Transverse colon (tissue), 4 donors: Measurements from ENCODE around the gene EHBP1. TPM values are rescaled to one million over a fixed set of nuclear protein-coding genes. Genes with fewer than 3 reads are reported as not detected.

Experiments used
- DNase-seq: peaks from one replicate; pipeline ENCODE4 v3.0.0-alpha.2; 2019
- H3K27ac ChIP-seq, 4 donors: fragments of 200-600 bp; sonication (generic); 2 replicates each; pipeline ENCODE4 v1.5.1; 2016 to 2018; ENCODE audit warnings: inconsistent platforms in 4 of 4
- H3K27me3 ChIP-seq: fragments of 200-600 bp; sonication (generic); 2 replicates; pipeline ENCODE4 v1.5.1; 2017; ENCODE audit warnings: inconsistent platforms
- H3K36me3 ChIP-seq, 4 donors: fragments of 200-600 bp; sonication (generic); 2 replicates each; pipeline ENCODE4 v1.5.1; 2017 to 2019; ENCODE audit warnings: inconsistent platforms in 4 of 4
- H3K4me1 ChIP-seq, 4 donors: fragments of 200-600 bp; sonication (generic); 2 replicates each; pipeline ENCODE4 v1.5.1; 2017 to 2020; ENCODE audit warnings: inconsistent platforms in 4 of 4
- H3K4me3 ChIP-seq, 4 donors: fragments of 200-600 bp; sonication (generic); 1 replicate in 1 of 4; 2 replicates in 3 of 4; pipeline versions ENCODE4 v1.5.1 to v1.6.1; 2017 to 2019; ENCODE audit warnings: inconsistent platforms in 4 of 4
- H3K9me3 ChIP-seq, 2 donors: fragments of 200-600 bp; sonication (generic); 2 replicates each; pipeline ENCODE4 v1.5.1; 2017 to 2019; ENCODE audit warnings: inconsistent platforms in 2 of 2
- EP300 ChIP-seq: sonication (generic); formaldehyde crosslinking; IDR thresholded peaks from one replicate; pipeline ENCODE4 v1.6.1; 2017; ENCODE audit warnings: antibody characterized with exemption, low read depth
- POLR2A ChIP-seq: fragments of 450-650 bp; IDR thresholded peaks from one replicate; pipeline ENCODE4 v1.6.1; 2016; ENCODE audit warnings: antibody characterized with exemption, mild to moderate bottlenecking, moderate library complexity
- POLR2AphosphoS5 ChIP-seq, 3 donors: sonication (generic); formaldehyde crosslinking; IDR thresholded peaks; one replicate each; pipeline ENCODE4 v1.6.1; 2016; ENCODE audit warnings: antibody characterized with exemption in 3 of 3
- WGBS, 2 donors: methylation state at CpG; one replicate each; pipeline ENCODE4 v1.1.5; 2018; ENCODE audit warnings: low coverage in 1 of 2; 5-methylcytosine and 5-hydroxymethylcytosine counted together
- in situ Hi-C, 4 donors: fragments of 200-750 bp; cut with MboI; loops; one replicate each; pipeline versions ENCODE4 v1.15.0 to v1.15.1; 2017; ENCODE audit warnings: low sequenced_read_pairs in 3 of 4, low pct_ligation_motif_present in 1 of 4, low pct_unique_long_range_greater_than_20kb in 1 of 4
- intact Hi-C: fragments of 100-400 bp; cut with DNase I; formaldehyde crosslinking; loops from one replicate; pipeline ENCODE4 v1.15.1; 2023; ENCODE audit warnings: low total_unique reads
- total RNA-seq, 4 donors: library from RNA; depleted of rRNA; stranded (reverse); fragments of >200 nt; gene quantifications; one replicate each; pipeline ENCODE4 v1.1.0, GENCODE V29; 2016
- TF ChIP-seq, protein P1 (sequence below), 5 experiments: fragments of 200-600 bp in 3 of 5; fragments of 450-650 bp in 2 of 5; sonication (generic) in 3 of 5; IDR thresholded peaks; 1 replicate in 2 of 5; 2 replicates in 3 of 5; pipeline ENCODE4 v1.5.1; 2016 to 2017; ENCODE audit warnings: antibody characterized with exemption in 5 of 5, inconsistent platforms in 3 of 5, mild to moderate bottlenecking in 2 of 5, moderate library complexity in 1 of 5

The EHBP1 gene
- total RNA-seq, 4 donors from 2014 or later: 41.1 to 69.4 (median 47.0) TPM

DNA sequence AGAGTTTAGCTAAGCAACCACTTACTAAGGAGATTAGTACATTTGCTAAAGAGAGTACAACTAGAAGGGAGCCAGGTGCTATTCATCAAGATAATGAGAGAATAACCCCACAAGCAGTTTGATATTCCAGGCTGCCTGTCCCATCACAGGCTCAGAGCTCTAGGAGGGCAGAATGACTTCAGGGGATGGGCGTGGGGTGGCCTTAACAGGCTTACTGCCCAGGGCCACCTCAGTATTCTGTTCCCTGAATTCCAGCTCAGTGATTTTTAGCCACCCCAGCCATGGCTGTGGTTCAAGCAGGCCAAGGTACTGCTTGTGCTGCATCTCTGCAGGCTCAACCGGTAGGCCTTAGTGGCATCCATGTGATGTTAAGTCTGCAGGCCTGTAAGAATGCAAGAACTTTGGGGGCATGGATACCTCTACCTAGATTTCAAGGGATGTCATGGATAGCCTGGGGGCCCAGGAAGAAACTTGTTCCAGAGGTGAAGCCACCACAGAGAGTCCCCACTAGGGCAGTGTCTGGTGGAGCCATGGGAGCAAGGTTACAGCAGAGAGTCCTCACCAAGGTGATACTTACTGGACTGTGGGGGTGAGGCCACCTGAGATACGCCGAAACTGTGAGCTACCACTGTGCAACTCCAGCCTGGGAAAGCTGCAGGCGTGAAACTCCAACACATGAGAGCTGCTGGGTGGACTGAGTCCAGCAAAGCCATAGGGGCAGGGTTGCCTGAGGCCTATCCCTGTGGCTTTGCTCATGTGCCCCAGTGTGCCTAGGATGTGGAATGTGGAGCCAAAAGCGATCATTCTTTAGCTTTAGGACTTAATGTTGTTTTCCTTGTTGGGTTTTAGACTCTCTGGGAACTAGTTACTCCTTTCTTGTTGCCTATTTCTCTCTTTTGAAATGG, 107.7 kb downstream of the EHBP1 start:
- H3K4me3 ChIP-seq: no peak overlapping the region
- DNase-seq: no peak
- H3K27ac ChIP-seq: no peak overlapping the region
- H3K36me3 ChIP-seq: no peaks in the 10 kb centered on the region
- intact Hi-C loops: no loop called here
- H3K27me3 ChIP-seq: no peaks in the 10 kb centered on the region
- in situ Hi-C loops: no loop called here
- TF ChIP-seq POLR2A: no peak
- TF ChIP-seq POLR2AphosphoS5 (IDR thresholded peaks at IDR 0.05): no peak
- TF ChIP-seq, protein P1, sequence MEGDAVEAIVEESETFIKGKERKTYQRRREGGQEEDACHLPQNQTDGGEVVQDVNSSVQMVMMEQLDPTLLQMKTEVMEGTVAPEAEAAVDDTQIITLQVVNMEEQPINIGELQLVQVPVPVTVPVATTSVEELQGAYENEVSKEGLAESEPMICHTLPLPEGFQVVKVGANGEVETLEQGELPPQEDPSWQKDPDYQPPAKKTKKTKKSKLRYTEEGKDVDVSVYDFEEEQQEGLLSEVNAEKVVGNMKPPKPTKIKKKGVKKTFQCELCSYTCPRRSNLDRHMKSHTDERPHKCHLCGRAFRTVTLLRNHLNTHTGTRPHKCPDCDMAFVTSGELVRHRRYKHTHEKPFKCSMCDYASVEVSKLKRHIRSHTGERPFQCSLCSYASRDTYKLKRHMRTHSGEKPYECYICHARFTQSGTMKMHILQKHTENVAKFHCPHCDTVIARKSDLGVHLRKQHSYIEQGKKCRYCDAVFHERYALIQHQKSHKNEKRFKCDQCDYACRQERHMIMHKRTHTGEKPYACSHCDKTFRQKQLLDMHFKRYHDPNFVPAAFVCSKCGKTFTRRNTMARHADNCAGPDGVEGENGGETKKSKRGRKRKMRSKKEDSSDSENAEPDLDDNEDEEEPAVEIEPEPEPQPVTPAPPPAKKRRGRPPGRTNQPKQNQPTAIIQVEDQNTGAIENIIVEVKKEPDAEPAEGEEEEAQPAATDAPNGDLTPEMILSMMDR (IDR thresholded peaks at IDR 0.05): no peak
- no peak for TF ChIP-seq EP300
- H3K4me1 ChIP-seq: peaks cover 0 to 8% (median 0%) of the 10 kb centered on the region in 4 donors
- H3K9me3 ChIP-seq: no peaks in the 10 kb centered on the region
- 82 to 100% methylated on average over 1 to 6 of the region's 6 CpGs for WGBS, 2 donors

DNA sequence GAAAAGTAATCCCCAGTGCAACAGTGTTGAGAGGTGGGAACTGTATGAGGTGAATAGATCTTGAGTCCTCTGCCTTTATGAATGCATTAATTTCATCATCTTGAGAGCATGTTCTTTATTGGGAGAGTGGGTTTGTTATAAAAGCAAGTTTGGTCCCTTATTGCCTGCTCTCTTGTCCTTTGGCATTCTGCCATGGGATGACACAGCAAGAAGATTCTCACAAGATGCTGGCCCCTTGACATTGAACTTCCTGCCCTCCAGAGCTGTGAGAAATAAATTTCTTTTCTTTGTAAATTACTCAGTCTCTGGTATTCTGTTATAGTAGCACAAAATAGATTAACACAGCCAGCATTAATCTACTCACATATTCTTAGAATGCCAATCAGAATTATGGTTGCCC, 108.6 kb downstream of the EHBP1 start:
- in situ Hi-C loops: no loop called here
- no peak overlapping the region for H3K4me3 ChIP-seq

DNA sequence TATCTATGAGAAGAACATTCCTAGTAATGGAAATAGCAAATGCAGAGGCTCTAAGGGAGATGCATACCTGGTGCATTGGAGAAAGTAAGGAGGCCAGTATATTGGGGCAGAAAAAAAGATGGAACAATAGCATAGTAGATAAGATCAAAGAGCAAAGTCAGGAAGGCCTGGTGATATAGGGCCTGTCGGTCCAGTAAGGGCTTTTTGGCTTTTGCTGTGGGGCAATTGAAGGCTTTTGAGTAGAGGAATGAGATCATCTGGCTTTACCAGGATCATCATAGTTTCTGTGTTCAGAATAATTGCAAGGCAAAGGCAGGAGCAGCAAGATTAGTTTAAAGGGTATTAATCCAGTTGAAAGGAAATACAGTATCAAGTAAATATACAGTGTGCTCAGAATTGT, 111.8 kb downstream of the EHBP1 start:
- in situ Hi-C loops: no loop called here
- no peak overlapping the region for H3K4me3 ChIP-seq
- intact Hi-C loops: no loop called here
- peaks cover 0 to 8% (median 0%) of the 10 kb centered on the region in 4 donors for H3K4me1 ChIP-seq
- H3K27ac ChIP-seq: no peak overlapping the region
- no peaks in the 10 kb centered on the region for H3K27me3 ChIP-seq
- 85 to 100% methylated on average over 1 of the region's 1 CpG for WGBS, 2 donors
- no peak for DNase-seq
- H3K9me3 ChIP-seq: no peaks in the 10 kb centered on the region
- TF ChIP-seq POLR2AphosphoS5 (IDR thresholded peaks at IDR 0.05) (no peak), POLR2A (no peak), EP300 (no peak)
- TF ChIP-seq, protein P1 (IDR thresholded peaks at IDR 0.05): no peak
- no peaks in the 10 kb centered on the region for H3K36me3 ChIP-seq

More for the DNA sequence above, 108.6 kb downstream of the EHBP1 start:
- Histone ChIP-seq H3K27ac (no peak overlapping the region), H3K36me3 (no peaks in the 10 kb centered on the region), H3K4me1 (peaks cover 0 to 8% (median 0%) of the 10 kb centered on the region in 4 donors), H3K9me3 (no peaks in the 10 kb centered on the region), H3K27me3 (no peaks in the 10 kb centered on the region)
- intact Hi-C loops: no loop called here
- TF ChIP-seq POLR2AphosphoS5 (IDR thresholded peaks at IDR 0.05): no peak
- TF ChIP-seq EP300: no peak
- TF ChIP-seq, protein P1 (IDR thresholded peaks at IDR 0.05): no peak
- no peak for TF ChIP-seq POLR2A
- DNase-seq: no peak

DNA sequence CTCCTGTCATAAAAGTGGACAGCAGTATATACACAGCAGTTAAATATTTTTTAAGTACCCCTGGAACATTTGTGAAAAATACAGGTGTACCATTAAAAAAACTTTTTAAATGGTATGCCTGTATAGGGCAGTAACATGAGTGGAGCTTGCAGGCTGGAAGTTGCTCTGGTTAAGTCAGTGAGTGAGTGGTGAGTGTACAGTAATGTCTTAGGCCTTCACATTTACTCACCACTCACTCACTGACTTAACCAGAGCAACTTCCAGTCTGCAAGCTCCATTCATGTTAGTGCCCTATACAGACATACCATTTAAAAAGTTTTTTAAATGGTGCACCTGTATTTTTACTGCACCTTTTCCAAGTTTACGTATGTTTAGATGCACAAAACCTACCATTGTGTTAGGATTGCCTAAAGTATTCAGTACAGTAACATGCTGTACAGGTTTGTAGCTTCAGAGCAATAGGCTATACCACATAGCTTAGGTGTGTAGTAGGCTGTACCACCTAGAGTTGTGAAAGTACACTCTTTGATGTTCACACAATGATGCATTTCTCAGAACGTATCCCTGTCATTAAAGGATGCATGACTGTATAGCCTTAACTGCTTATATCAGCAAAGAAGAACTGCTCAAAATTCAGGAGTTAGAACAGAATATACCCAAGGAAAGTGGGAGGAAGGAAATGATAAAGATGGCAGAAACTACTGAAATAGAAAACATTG, 112.6 kb downstream of the EHBP1 start:
- Histone ChIP-seq H3K4me3 (no peak overlapping the region), H3K4me1 (peaks cover 0 to 8% (median 0%) of the 10 kb centered on the region in 4 donors)
- DNase-seq: no peak

More for the DNA sequence above, 112.6 kb downstream of the EHBP1 start:
- 93 to 100% methylated on average over 1 to 2 of the region's 2 CpGs for WGBS, 2 donors
- Histone ChIP-seq H3K27ac (no peak overlapping the region), H3K27me3 (no peaks in the 10 kb centered on the region), H3K36me3 (no peaks in the 10 kb centered on the region), H3K9me3 (no peaks in the 10 kb centered on the region)
- TF ChIP-seq POLR2AphosphoS5 (IDR thresholded peaks at IDR 0.05) (no peak), POLR2A (no peak), EP300 (no peak)
- TF ChIP-seq, protein P1 (IDR thresholded peaks at IDR 0.05): no peak
- in situ Hi-C loops (no loop called here), intact Hi-C loops (no loop called here)
